NCI-H2227 treated with DMSO at 0.1 percent for 48 hours (cell line): Measurements from ENCODE around the gene BLACAT1.
A peak's percentile ranks its signal among the peaks of the same experiment; 100 is the strongest.

Experiments
- DNase-seq: peaks from one replicate; lab custom pipeline; 2025; lab: John Stamatoyannopoulos, UW

Gene BLACAT1

GRCh38 chr1:205455581-205456382 lies at the start of gene BLACAT1:
BLACAT1 (minus strand) TSS chr1:205456045.
- DNase-seq: no peak

- no peak for DNase-seq
These were observed 49.4 kb upstream of the BLACAT1 start for GRCh38 chr1:205505076-205505729.

GRCh38 chr1:205504311-205505075 lies 48.6 kb upstream of the BLACAT1 start, which contains the start of gene CDK18:
CDK18 (plus strand) TSS chr1:205504669; CDS start chr1:205523168, 18,499 bp downstream.
- peak; percentile 54 for DNase-seq

GRCh38 chr1:205502992-205503391 lies 47.1 kb upstream of the BLACAT1 start:
- no peak for DNase-seq

GRCh38 chr1:205502111-205502810 lies 46.4 kb upstream of the BLACAT1 start:
- no peak for DNase-seq

- no peak for DNase-seq
These were observed 44.7 kb upstream of the BLACAT1 start for GRCh38 chr1:205500240-205501233.

GRCh38 chr1:205499789-205500188 lies 43.9 kb upstream of the BLACAT1 start:
- no peak for DNase-seq

- no peak for DNase-seq
These were observed 41.5 kb upstream of the BLACAT1 start for GRCh38 chr1:205497351-205497750.

- DNase-seq: no peak
These were observed 40.8 kb upstream of the BLACAT1 start for GRCh38 chr1:205496661-205497060.

- peak; percentile 90 for DNase-seq
These were observed 39.5 kb upstream of the BLACAT1 start for GRCh38 chr1:205495237-205495823.

GRCh38 chr1:205494115-205494514 lies 38.3 kb upstream of the BLACAT1 start:
- DNase-seq: no peak

- no peak for DNase-seq
These were observed 37.6 kb upstream of the BLACAT1 start for GRCh38 chr1:205493241-205494085.

- no peak for DNase-seq
These were observed 36.9 kb upstream of the BLACAT1 start for GRCh38 chr1:205492774-205493173.

- DNase-seq: no peak
These were observed 36.4 kb upstream of the BLACAT1 start for GRCh38 chr1:205492201-205492667.

GRCh38 chr1:205491794-205492193 lies 35.9 kb upstream of the BLACAT1 start:
- no peak for DNase-seq

- DNase-seq: peak; percentile 80
These were observed 32.4 kb upstream of the BLACAT1 start for GRCh38 chr1:205488074-205488723.

GRCh38 chr1:205486258-205486657 lies 30.4 kb upstream of the BLACAT1 start:
- DNase-seq: no peak
